Stimulated activated CD4-positive, alpha-beta T cell treated with anti-CD3 and anti-CD28 coated beads, Interleukin-1b, Interleukin-23, amount 100 ng/mL, for 48 hours (primary cell): Measurements from ENCODE around the gene ARID1B.

Experiments
- DNase-seq: peaks from one replicate; pipeline ENCODE4 v3.0.0-alpha.2; 2020

Gene ARID1B

DNA sequence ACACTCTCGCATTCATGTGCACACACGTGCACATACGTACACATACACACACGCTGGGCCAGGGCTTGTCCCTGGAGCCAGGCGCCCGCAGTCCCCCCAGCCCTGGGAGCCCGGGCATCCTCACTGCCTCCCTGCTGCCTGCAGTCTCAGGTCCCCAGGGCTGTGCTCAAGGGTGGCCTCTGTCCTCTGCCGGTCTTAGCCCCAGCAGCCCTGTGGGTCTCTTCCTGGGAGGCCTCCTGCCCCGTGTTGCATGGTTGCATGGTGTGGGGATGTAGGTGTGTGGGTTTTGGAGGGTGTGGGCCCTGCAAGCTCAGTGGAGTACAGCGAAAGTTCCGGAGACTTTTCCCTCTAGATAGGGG, 444.6 kb downstream of the ARID1B start:
- no peak for DNase-seq

DNA sequence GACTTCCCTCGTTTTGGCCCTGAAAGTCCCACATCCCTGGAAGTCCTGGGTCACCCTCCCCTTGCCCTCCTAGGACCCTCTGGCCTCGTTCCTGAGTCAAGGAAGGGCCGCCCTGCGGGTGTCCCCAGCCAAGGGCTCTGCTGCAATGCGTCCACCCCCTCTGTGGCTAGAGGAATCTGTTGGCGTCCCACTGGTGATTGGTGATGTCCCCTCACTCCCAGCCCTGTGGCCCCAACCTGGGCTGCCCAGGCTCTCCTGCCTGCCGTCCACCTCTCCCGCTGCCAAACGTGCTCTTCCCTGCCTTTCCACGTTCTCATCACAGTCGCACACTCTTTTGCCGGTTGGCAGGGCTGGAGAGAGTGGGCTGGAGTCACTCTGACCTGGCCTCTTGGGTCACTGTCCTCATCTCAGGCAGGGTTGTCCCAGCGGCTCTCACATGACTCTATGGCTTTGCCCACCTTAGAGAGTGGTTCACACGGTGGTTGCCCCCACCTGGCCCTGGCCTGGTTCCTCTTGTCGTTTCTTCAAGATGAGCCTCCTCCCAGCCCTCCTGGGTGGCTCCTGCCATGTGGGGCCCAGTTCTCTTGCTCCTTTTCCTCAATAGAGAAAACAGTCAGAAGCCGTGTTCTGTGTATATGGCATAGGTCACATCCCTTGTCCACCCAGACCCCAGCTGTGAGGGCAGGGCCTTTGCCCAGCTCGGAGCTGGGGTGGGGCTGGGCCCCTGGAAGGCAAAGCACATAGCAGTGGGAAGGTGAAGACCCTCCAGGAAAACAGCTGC, 445.2 kb downstream of the ARID1B start:
- no peak for DNase-seq

DNA sequence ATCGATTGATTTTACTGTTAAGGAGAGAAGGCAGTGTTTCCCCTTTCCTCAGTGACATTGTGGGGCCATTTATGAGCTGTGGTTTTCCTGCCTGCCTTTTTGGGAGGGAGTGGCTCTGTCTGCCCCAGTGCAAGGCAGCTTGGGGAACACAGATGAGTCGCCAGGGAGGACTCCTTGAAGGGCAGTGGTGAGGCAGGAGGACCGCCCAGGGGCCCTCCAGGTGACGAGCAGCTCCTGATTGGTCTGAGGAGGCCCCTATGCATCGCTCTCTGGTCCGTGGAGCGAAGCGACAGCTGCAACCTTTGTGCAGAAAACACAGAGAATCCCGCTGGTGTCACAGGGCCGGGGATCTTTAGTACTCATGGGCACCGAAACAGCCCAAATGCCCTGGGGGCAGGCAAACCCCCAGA, 445.8 kb downstream of the ARID1B start:
- no peak for DNase-seq

DNA sequence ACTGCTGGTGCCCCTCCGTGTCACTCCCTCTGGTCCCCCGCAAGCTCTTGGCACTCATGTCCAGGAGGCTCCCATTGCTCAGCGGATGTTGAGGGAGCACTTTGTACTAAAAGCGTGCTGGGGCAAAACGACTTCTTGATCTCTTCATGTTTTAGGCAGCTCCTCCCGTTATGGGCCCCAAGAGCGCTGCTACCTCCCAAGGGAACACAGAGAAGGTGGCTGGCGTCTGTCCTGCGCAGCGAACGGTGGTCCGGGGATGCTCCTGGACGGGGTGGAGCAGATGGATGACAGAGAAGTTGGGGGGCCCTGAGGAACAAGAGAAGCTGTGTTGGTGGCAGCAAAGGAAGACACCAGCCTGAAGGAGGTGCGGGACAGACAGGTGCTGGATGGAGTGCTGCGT, 446.3 kb downstream of the ARID1B start:
- no peak for DNase-seq

DNA sequence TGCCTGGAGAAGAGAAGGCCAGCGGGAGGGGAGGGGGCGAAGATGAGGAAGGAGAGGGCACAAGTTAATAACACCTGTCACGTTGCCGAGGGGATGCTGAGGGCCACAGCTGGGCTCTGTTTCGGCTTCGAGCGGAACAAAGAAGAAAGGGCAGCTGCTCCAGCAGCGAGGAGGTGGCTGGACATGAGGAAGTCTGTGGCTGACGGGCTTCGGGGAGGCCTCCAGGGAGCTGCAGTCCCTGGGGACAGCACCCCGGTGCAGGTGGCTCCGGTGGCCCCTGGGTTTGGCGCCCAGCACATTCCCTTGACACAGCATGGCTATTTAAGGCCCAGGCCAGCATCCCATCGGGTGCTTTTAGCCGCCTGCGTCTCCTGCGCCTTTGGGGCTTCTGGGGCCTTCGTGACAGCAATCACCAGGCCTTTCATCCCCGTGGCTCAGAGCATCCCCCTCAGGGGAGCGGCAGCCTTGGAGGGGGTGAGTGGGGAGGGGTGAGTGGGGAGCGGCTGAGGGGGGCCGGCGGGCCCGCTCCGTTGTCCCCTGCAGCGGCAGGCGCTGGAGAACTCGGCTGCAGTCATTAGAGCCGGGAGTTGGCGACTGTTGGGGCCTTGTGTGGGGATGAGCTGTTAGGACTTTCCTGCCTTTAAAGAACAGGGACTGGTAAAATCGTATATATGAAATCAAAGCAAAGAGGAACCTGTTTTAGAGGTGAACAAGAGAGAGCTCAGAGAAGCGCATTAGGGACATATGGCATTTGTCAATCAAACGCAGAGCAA, 447.2 kb downstream of the ARID1B start:
- DNase-seq = no peak

DNA sequence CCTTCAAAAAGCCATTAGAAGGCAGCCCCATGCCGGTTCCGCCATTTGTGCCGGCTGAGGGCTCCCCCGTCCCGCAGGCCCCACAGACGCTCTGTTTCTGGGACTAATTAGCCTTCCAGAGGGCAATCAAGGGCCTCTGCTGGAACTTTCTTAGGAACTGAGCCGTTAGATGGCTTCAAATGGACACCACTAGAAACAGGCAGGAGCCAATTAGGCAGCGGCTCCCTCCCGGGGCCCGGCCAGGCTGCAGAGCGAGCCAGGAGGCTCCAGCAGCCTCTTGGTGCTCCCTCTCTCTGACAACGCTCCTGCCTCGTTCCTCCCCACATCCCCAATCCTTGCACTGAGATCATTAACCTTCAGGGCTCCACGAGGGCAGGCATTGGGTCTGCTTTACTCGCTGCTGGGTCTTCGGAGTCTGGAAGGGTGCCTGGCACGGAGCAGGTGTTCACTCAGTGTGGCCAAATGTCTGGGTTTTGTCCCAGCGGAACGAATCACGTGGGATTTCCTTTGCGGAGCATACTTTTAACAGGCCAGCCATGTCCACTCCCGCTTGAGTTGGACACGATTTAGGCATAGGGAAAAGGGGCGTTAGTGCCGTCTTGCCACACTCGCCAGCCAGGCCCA, 447.9 kb downstream of the ARID1B start:
- no peak for DNase-seq

DNA sequence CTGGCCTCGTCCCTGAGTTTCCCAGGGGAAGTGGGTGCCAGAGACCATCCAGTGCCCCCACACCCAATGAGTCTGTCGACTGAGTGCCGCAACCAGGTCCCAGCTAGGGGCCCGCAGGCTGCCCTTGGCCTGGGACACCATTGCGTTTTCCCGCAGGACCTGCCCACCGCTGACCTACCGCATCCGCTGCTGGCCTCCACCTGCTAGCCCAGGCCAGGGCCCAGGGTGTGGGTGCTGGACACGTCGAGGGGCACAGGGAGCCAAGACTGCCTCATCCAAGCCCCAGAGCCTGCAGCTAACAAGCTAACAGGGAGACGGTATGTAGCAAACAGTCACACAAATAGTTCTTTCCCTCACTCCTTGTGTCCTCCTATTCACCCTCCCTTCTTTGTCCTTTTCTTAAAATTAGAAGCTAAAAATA, 448.4 kb downstream of the ARID1B start:
- DNase-seq = no peak

DNA sequence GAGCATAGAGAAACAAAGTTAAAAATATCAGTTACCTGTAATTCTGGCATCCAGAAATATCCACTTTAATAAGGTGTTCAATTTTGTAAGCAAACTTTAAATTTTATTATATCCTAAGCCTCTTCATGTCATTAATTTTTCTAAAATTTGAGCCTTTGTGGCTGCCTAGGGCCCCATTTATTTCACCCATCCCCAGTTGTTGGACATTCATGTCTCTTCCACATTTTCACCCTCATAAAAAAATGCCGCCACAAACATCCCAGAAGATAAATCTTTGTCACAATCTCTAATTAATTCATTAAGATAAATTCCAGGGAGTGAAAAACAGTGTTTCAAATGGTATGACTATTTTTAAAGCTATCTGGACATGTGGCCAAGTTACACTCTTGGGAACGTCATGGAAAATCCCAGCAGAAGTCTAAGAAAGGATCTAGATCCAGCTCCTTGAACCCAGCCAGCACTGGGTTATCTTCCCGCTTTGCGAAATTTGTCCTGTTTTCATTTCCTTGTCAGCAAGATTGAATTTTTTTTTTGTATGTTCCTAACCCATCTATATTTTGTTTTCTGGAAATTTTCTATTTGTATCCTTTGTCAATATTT, 448.9 kb downstream of the ARID1B start:
- no peak for DNase-seq

DNA sequence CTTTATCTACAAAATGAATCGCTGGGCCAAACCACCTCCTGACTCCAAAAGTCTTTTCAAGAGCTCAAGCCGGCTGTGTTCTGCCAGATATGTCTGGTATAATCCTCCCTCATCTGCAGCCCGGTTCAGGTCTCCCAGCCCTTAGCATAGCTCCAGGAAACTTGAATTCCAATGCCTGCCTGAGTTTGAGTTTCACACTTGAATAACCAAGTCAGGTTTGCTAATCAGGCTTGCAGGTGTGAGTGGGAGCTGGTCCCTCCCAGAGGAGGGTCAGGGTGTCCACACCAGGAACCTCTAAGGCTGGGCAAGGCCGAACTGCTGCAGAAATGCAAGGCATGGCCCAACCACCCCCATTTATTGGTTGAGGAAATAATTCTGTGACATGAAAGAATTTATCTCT, 449.6 kb downstream of the ARID1B start:
- no peak for DNase-seq

DNA sequence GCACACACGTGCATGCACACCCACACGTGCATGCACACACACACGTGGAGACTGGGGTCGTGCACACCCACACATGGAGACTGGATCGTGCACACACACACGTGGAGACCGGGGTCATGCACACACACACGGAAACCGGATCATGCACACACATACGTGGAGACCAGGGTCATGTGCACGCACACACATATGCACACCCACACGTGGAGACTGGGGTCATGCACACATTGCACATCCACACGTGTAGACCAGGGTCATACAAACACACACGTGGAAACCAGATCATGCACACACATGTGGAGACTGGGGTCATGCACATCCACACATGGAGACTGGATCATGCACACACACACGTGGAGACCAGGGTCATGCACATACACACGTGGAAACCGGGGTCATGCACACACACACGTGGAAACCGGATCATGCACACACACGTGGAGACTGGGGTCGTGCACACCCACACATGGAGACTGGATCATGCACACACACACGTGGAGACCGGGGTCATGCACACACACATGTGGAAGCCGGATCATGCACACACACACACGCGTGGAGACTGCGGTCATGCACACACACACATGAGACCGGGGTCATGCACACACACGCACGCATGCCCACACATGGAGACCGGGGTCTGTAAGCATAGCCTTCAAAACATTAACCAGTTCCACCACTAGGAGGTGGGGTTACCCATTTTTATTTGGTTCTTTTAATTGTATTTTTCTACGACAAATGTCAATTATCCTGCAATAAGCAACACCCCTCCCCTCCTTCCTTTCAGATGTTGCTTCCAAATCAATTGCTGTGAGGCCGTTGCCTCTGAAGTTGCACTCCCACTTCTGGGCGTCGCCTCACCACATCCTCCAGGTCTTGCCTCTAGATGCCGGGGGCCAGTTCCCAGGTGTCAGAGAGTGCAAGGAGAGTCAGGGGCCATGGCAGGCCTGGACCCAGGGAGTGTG, 450.3 kb downstream of the ARID1B start:
- DNase-seq = no peak

DNA sequence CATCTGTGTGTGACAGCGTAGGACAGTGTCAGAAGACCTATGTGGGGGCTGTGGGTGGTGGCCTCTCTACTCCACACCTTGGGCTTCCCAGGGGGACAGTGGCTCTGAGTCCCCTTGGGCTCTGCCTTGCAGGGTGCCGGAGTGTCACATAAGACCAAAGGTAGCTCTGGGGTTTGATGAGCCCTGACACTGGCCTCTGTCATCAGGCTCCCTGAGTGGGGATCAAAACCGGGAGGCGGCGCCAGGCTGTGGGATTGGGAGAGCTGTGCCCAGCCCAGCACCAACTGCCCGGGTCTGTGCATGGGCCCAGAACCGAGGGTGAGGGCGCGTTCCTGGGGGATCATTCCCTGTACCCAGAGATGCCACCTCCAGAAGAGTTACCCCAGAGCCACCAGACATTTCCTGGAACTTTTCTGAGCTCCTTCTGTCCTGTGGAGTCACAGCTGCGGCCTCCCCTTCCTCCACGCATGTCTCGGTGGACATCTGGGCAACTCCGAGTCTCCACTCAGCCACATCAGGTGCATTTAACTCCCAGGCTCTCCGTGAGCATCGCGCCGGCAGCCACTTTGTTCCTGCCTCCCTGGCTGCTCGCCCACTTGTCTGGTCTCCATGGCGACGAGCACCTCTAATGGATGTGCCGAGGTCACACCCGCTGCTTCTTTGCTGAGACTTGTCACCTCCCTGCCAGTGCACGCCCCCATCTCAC, 451.4 kb downstream of the ARID1B start:
- no peak for DNase-seq

DNA sequence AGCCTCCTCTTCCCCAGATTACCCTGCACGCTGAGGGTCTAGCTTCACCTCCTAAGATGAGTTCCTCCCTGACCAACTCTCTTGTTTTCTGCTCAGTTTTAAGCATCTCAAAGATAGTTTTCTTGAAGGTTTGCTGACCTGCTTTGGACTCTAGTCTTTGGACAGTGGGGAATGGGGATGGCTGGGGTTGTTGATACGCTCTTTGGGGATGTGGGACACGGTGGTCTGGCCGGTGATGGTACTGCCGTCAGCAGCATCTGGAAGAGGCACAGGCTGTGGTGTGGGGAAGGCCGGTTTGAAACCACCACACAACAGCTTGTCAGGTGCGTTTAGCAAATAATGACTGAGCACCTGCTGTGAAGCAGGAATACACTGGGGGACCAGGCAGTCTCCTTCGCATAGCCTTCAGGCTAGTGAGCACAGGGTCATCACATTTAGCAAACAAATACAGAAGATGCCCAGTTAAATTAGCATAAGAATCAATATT, 452.0 kb downstream of the ARID1B start:
- no peak for DNase-seq

DNA sequence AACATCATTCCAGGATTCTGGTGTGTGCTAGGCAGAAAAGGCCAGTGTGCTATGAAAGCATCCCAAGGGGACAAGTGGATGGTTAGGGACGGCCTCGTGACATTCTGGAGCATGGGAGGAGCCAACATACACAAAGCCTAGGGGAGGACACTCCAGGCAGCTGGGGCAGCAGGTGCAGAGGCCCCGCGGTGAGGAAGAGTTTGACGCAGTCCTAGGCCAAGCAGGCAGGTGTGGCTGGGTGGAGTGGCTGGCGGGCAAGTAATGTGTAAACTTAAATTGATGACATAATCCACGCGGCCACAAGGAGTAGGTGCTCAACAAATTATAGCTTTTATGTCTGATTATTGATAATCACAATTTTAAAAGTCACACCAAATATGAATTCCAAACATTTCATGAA, 452.5 kb downstream of the ARID1B start:
- no peak for DNase-seq

DNA sequence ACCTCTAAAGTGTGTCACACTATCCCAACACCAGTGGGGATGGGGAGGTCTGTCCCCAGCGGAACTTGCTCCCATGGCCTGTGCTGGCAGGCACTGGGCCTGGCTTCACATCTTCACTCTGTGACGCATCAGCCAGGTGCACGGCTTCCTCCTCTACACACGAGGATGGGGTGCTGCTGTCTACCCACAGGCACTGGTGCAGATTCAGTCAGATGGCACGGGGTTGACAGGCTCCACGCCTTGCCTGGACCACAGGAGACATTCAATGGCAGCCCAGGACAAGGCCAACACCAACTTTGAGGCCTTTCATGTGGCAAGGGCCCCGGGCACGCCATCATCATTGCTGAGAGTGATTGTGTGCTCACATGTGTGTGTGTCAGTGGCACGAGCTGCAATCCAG, 453.7 kb downstream of the ARID1B start:
- no peak for DNase-seq

DNA sequence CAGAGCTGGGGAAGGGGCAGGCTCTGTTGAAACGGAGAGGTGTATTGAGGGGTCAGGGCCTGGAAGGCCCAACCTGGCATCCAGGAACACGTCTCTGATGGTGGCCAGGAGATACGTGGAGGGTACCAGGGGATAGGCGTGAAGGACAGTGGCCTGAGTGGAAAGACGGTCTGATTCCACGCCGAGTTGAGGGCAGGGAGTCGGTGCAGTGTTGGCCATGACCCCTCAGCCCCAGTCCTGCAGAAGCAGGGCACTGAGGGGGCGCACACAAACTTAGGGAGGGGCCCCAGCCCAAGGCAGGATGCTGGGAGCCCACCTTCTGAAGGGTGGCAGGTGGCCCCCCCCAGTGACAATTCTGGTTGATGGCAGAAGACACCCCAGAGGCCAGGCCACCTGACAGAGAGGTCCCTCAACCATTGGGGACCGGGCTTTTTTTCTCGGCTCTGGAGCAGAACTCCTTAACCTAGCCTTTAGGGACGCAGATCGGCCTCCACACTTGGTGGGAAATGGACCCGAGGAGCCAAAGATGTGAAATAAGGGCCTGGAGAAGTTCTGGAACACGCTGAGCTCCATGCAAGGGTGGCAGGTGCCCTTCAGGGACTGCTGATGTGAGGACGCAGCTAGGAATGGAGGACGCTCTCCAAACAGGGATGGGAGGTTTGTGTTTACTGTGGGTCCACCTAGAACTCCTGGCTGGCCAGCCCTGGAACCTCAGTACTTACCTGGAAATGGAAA, 455.1 kb downstream of the ARID1B start:
- DNase-seq = no peak

DNA sequence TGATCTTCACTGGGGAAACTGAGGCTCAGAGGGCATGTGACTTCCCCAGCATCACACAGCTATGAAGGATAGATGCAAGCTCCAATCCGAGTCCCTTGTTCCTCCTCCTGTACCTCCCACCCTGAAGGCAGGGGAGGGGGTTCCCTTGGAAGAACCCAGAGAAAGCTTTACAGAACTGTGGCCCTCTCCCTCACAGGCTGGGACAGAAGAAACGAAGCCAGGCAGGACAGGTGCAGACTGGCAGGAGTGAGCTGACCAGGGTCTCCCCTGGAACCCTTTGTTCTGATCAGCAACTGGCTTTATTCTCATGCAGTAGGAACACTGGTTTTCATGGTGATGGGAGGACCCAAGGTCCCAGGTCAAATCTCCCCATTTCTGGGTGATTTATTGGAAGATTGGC, 456.0 kb downstream of the ARID1B start:
- DNase-seq = no peak

DNA sequence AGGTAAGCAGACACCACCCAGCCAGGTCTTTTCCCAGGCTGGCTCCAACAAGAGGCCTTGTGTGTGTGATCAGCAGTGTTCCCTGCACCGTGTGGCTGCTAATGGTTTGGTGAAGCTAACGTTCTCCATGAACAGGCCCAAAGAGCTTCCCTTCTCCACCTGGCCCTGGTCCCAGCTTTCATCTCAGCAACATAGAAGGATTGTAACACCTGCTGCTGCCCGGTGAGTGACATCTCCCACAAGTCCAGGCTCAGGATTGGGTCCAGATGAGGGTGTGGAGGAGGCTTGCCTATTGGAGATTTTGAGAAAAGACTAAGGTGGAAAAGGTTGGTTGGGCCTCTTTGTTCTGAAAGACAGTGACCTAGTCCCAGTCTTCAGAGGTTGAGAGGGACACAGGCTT, 456.5 kb downstream of the ARID1B start:
- DNase-seq = no peak

DNA sequence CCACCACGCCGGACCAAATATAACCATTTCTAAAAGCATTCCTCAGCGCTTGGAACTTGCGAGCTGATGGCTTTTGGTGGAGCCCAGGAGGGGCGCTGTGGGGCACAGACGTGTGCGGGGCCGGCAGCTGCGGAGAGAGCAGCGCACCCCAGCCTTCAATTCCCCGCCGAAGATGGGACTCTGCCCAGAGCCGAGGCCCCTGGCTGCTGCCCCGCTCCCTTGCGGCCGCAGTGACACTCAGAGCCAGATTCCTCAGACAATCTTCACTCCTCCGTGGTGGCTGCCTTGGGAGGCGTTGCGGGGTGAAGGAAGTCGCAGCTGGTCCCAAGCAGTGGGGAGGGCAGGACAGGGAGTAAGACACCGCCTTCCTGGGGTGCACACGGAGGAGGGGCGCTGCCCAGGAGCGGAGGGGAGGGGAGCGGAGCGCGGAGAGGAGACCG, 458.4 kb downstream of the ARID1B start:
- DNase-seq = peak; percentile 49

DNA sequence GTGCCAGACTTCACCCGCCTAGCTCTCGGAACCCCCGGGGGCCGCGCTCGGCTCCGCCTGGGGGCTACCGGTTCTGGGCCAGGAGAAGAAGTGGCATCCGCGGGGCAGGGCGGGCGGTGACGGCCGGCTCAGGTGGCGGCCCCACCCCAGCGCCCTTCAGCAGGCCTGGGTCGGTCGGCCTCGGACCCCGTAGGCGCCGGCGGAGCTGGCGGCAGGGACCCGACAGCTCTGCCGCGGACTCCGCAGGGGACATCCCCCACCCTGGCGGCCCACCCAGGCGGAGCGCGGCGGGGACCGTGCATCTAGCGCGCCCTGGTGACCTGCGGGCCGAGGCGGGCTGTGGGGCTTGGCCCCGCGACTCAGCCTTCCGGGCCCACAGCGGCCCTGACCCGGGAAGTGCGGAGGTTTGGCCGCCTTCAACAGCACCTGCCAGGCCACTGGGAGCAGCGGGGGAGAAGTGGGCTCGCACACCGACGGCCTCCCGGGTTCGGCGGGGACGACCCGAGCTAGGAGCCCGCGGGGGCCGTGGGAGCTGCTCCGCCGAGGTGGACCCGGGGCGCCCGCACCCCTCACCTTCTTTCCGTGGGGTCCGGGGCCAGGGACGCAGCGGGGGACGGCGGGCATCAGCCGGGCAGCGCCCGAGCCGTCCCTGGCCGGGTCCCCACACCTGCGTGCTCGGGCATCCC, 459.0 kb downstream of the ARID1B start:
- no peak for DNase-seq

DNA sequence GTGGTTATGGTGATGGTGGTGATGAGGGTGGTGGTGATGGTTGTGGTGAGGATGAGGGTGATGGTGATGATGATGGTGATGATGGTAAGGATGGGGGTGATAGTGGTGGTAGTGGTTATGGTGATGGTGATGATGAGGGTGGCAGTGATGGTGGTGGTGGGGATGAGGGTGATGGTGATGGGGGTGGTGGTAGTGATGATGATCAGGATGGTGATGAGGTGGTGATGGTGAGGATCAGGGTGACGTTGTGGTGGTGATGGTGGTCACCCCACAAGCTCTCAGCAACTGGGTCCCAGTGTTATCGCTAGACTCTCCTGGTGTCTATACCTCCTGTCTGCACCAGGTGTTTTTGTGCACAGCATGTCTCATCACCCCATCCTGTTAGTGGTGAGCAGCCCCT, 461.2 kb downstream of the ARID1B start:
- DNase-seq = no peak
